Hepatocyte (in vitro differentiated cells): ENCODE results near the gene RSAD1. TPM values are rescaled to one million over a fixed set of nuclear protein-coding genes. Genes with fewer than 3 reads are reported as not detected.

Source experiments
- DNase-seq: peaks from one replicate; pipeline ENCODE4 v3.0.0-alpha.2; 2016; ENCODE audit warnings: low spot score
- H2AFZ ChIP-seq: fragments of 200-600 bp; sonication (generic); 2 replicates; pipeline ENCODE4 v1.6.0; 2016; ENCODE audit warnings: antibody characterized with exemption, mild to moderate bottlenecking
- H3K27ac ChIP-seq: fragments of 200-600 bp; sonication (generic); 2 replicates; pipeline ENCODE4 v1.5.1; 2016; ENCODE audit warnings: mild to moderate bottlenecking
- H3K27me3 ChIP-seq: fragments of 200-600 bp; sonication (generic); 2 replicates; pipeline ENCODE4 v1.6.1; 2016
- H3K36me3 ChIP-seq: fragments of 200-600 bp; sonication (generic); replicated peaks from 2 replicates; pipeline ENCODE4 v1.5.1; 2016; ENCODE audit warnings: low read depth; ENCODE audit not compliant: insufficient read depth
- H3K4me1 ChIP-seq: fragments of 200-600 bp; sonication (generic); 2 replicates; pipeline ENCODE4 v1.5.1; 2016; ENCODE audit warnings: mild to moderate bottlenecking, moderate library complexity; ENCODE audit not compliant: insufficient read depth
- H3K4me2 ChIP-seq: fragments of 200-600 bp; sonication (generic); 2 replicates; pipeline ENCODE4 v1.6.0; 2016
- H3K4me3 ChIP-seq: fragments of 200-600 bp; sonication (generic); 2 replicates; pipeline ENCODE4 v1.5.1; 2016; ENCODE audit warnings: mild to moderate bottlenecking
- H3K79me2 ChIP-seq: fragments of 200-600 bp; sonication (generic); 2 replicates; pipeline ENCODE4 v1.6.0; 2017; ENCODE audit warnings: mild to moderate bottlenecking
- H3K9me2 ChIP-seq: fragments of 200-600 bp; sonication (generic); replicated peaks from 2 replicates; pipeline ENCODE4 v1.6.0; 2017; ENCODE audit warnings: mild to moderate bottlenecking; ENCODE audit not compliant: insufficient read depth
- H3K9me3 ChIP-seq: fragments of 200-600 bp; sonication (generic); 2 replicates; pipeline ENCODE4 v1.5.1; 2016; ENCODE audit warnings: low read depth, mild to moderate bottlenecking
- H4K20me1 ChIP-seq: fragments of 200-600 bp; sonication (generic); 2 replicates; pipeline ENCODE4 v1.6.0; 2016; ENCODE audit warnings: mild to moderate bottlenecking; ENCODE audit not compliant: insufficient read depth, poor library complexity, severe bottlenecking
- CTCF ChIP-seq: fragments of 200-600 bp; sonication (generic); IDR thresholded peaks from 2 replicates; pipeline ENCODE4 v1.5.1; 2016; ENCODE audit warnings: antibody characterized with exemption, mild to moderate bottlenecking; ENCODE audit not compliant: poor library complexity
- EZH2 ChIP-seq: fragments of 200-600 bp; sonication (generic); IDR thresholded peaks from 2 replicates; pipeline ENCODE4 v1.6.1; 2016; ENCODE audit warnings: antibody characterized with exemption, mild to moderate bottlenecking, borderline replicate concordance
- EZH2phosphoT487 ChIP-seq: fragments of 200-600 bp; sonication (generic); IDR thresholded peaks from one replicate; pipeline ENCODE4 v1.6.1; 2018; ENCODE audit warnings: antibody characterized with exemption, mild to moderate bottlenecking, low read depth, moderate library complexity; ENCODE audit not compliant: unreplicated experiment, severe bottlenecking
- WGBS: methylation state at CpG from one replicate; pipeline ENCODE4 v1.1.6; 2016; ENCODE audit warnings: low lambda C conversion rate; ENCODE audit errors: missing lambda C conversion rate; 5-methylcytosine and 5-hydroxymethylcytosine counted together
- polyA plus RNA-seq: library from polyadenylated mRNA; unstranded; fragments of >200 nt; fragmentation: Nextera tagmentation; extraction: Ambion mirVana; gene quantifications from 2 replicates; pipeline ENCODE4 v1.2.1, GENCODE V29; 2016
- total RNA-seq: library from RNA; depleted of rRNA; stranded (reverse); fragments of >200 nt; gene quantifications from 2 replicates; pipeline ENCODE4 v1.2.3, GENCODE V29; 2014

Gene RSAD1
- total and polyA plus RNA-seq, 2 experiments from 2014 or later = 28.6 to 44.2 TPM

DNA sequence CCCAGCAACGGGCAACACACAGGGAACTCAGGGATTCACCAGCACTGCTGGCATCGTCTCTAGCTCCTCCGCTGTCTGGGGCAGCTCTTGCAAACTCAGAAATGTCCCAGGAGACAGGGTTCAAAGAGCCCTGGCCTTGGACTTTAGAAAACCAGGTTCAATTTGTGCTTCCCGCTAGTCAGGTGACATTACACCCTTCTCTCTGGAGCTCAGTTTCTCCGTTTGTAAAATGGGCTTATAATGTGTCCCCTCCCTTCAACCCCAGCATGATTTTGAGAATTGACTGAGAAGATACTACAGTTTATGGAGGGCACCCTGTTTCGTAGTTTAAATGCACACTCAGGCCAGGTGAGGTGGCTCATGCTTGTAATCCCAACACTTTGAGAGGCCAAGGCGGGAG, 27.6 kb downstream of the RSAD1 start:
- H3K27ac ChIP-seq = no peak overlapping the region
- TF ChIP-seq CTCF (no peak), EZH2 (no peak), EZH2phosphoT487 (no peak)
- no peak overlapping the region for H3K4me3 ChIP-seq
- H4K20me1 ChIP-seq = no peaks in the 10 kb centered on the region
- no peak for DNase-seq
- H3K4me1 ChIP-seq = peaks cover 4% of the 10 kb centered on the region
- H3K27me3 ChIP-seq = no peaks in the 10 kb centered on the region
- no peak overlapping the region for H2AFZ ChIP-seq
- no peaks in the 10 kb centered on the region for H3K79me2 ChIP-seq
- no peaks in the 10 kb centered on the region for H3K9me2 ChIP-seq
- no peaks in the 10 kb centered on the region for H3K9me3 ChIP-seq
- no peaks in the 10 kb centered on the region for H3K36me3 ChIP-seq
- no peak overlapping the region for H3K4me2 ChIP-seq
- WGBS = 86% methylated on average over 7 of the region's 7 CpGs

DNA sequence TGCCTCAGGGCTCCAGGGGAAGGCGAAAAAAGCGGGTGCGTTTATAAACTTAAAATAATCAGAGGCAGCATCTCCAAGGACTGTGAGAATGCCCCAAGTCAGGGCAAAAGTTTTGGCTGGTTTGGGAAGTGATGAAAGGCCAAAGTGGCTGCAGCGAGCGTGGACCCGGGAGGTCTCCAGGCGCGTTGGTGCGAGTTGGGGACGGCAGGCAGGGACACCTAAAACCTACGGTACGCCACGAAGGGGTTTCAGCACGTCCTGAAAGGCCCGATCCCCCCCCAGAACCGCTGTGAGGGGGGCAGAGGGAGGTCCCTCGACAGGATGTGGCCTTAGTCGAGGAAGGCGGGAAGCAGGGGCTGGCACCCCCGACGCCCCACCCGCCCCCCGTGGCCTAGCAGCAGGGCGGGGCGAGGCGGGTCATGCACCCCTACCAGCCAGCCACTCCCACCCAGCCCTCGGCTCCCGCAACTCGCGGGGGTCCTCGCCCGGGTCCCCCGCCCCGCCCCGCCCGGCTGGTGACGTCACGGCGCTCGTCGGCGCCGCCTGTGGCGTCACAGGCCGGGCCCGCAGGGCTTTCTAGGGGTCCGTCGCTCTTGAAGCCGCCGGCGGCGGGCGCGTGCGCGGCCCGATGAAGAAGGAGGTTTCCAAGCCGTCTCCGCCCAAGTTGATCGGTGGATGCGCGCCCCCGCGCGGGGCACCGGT, 29.4 kb downstream of the RSAD1 start, which contains the start of gene MYCBPAP:
Gene MYCBPAP, plus strand, starts transcription at position 569 of the 702 bp plus-strand sequence. CDS start 236 bp downstream, outside the sequence.
- WGBS = 15% methylated on average over 45 of the region's 66 CpGs
- DNase-seq = peak; percentile 92
- TF ChIP-seq EZH2 (no peak), EZH2phosphoT487 (no peak), CTCF (peak; percentile 31)
- Histone ChIP-seq H3K27me3 (no peaks in the 10 kb centered on the region), H4K20me1 (no peaks in the 10 kb centered on the region), H3K9me3 (no peaks in the 10 kb centered on the region), H3K27ac (peak within 1 kb of the TSS; percentile 59), H3K79me2 (no peaks in the 10 kb centered on the region), H3K36me3 (no peaks in the 10 kb centered on the region), H2AFZ (peak within 1 kb of the TSS; percentile 61), H3K9me2 (no peaks in the 10 kb centered on the region), H3K4me3 (peak within 1 kb of the TSS; percentile 40), H3K4me2 (peak within 1 kb of the TSS; percentile 86), H3K4me1 (peaks cover 4% of the 10 kb centered on the region)

- Histone ChIP-seq H3K9me3 (no peaks in the 10 kb centered on the region), H3K27ac (peak overlapping the region; percentile 59), H4K20me1 (no peaks in the 10 kb centered on the region), H3K9me2 (no peaks in the 10 kb centered on the region), H3K4me3 (peak overlapping the region; percentile 40), H3K27me3 (no peaks in the 10 kb centered on the region), H3K4me2 (peak overlapping the region; percentile 86), H2AFZ (peak overlapping the region; percentile 61), H3K36me3 (no peaks in the 10 kb centered on the region), H3K4me1 (peaks cover 4% of the 10 kb centered on the region), H3K79me2 (no peaks in the 10 kb centered on the region)
- TF ChIP-seq EZH2 (no peak), EZH2phosphoT487 (no peak), CTCF (no peak)
- WGBS = 31% methylated on average over 32 of the region's 32 CpGs
- DNase-seq = no peak
Measured at GRCh38 chr17:50508573-50509460, 30.2 kb downstream of the RSAD1 start.
